Stimulated activated CD4-positive, alpha-beta T cell treated with anti-CD3 and anti-CD28 coated beads, Interleukin-1b, Interleukin-23, amount 100 ng/mL, for 1 hour (primary cell): ENCODE results near the gene NRN1.
"Not testable (repeated sequence)": the region's sequence is repeated elsewhere in the genome, so short reads cannot be mapped to it uniquely, and the experiment has no call there.

Source experiments
- DNase-seq, 2 donors: peaks; one replicate each; pipeline ENCODE4 v3.0.0-alpha.2; 2020; ENCODE audit warnings: low read depth in 2 of 2

Gene NRN1

DNA sequence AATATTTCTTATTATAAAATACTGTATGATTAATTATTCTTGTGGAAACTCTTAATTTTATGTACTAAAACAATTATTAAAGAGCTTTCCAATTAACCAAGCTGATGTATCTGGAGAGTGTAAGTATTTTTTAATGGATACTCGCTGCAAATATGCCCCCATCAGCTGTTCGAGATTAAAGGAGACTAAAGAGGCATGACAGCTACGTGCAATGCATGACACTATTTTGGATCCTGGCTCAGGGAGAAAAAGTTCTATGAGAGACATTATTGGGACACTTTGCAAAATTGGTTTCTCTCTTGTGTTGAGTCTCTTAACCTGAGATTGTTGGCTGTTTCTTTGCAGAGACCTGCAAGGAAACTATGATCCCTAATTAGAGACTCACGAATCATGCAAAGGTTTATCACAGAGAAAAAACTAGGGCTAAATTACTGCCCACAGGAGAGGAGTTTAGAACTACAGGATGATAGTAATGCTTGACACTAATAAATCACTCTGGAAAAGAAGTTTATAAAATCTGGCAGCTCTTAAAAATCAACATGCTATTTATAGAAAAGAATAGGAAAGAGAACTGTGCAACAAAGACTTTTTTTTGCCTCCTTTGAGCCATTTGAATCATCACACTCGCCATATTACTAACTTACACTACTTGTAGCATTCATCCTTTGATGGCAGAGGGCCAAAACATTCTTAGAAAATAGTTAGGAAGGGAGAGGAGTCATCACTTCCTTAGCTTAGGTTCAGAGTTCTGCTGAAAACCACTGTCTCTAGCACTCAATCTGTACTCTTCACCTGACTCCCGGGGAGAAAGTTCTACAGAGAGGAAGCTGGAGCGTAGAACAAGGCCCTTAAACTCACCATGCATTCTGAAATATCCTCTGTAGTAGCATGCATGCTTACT is 25.3 kb downstream of the NRN1 start:
- no peak for DNase-seq

GRCh38 chr6:5979650-5980420 is 26.9 kb downstream of the NRN1 start:
- DNase-seq: no peak

DNA sequence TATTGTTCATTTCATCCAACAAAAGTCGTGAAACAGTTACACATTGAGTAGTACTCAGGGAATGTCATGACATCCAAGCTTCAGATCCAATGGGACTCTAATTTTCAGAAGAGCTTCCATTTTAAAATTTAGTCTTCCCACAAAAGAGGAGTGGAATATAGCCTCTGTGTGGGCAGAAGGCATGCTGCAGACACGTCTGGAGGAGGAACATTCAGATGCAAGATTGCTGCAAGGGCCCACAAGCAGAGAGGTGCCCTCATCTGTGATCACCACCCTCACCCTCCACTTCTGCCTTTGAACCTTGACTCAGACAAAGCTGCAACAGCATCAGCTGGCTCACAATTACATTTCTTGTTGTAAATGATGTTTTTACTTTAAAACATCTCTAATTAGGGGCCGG is 29.9 kb downstream of the NRN1 start:
- DNase-seq: no peak

GRCh38 chr6:5968817-5969734 is 37.6 kb downstream of the NRN1 start:
- DNase-seq: no peak

- DNase-seq: not testable (repeated sequence)
Observed at GRCh38 chr6:5968036-5968435, 38.7 kb downstream of the NRN1 start.

DNA sequence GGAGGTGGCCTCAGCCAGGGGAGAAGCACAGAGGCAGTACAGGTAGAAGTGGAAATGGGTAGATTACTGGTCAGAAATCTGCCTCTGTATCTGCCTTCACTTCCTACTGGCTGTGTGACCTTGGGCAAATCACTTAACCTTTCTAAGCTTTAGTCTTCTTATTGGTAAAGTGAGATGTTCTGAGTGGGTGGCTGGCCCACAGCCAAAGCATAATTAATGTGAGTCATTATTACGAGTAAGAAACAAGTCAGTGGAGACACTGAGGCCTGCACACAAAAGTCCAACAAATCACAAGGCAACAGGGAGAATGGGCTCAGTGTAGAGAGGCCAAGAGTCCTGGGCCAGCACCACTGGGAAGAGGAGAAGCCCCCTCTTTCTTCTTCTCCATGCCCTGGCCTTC is 39.1 kb downstream of the NRN1 start:
- no peak for DNase-seq

DNA sequence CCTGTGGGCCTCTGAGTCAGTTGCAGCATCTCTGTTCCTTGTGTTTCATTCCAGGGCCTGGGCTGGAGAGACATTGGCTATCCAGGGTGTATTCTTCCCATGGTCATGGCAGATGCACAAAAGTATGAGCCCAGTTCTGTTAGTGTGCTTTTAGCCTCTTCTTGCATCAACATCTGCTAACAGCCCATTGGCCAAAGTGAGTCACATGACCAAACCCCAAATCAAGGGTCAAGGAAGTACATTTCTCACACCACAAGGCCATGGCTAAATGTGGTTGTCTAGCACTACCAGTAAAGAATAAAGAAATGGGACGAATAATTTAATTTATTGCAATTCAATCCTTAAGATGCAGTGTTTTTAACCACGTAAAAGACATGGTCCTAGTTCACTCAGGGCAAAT is 43.9 kb downstream of the NRN1 start:
- DNase-seq: no peak

DNA sequence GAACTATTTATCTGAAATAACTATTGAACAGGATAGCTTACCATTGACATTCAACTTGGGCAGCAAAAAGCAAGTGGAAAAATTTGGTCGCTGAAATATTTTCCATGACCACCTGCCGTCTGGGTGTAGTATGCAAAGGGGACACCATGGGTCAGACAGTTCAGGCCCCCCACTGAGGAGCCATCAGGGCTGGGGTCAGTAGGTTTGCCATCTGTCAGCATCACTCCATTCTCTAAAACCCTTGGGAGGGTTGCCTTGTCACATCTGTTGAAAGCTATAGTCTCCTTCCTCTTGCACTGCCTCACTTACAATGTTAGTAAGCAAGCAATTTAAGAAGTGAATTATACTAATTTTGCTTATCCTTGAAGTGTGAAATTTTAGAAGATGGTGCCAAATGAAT is 44.9 kb downstream of the NRN1 start:
- DNase-seq: no peak

GRCh38 chr6:5960456-5960855 is 46.3 kb downstream of the NRN1 start:
- no peak for DNase-seq

GRCh38 chr6:5958921-5959320 is 47.8 kb downstream of the NRN1 start:
- DNase-seq: no peak

DNA sequence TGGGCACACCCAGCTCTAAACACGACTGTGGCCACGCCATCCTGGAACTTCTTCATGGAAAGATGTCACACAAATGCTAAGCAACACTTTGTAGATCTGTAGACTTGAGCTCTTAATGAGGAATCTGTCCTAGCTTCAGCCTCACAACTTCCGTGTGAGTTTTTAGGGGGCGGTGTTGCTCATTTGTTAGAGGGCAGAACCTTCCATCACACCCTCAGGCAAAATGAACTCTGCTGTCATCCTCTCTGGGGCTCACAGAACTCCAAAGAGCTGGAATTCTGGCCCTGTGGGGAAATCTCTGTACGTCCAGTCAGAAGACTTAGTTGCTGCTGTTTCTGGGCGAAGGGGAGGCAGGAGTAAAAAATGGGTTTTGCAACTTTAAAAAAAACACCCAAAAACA is 49.8 kb downstream of the NRN1 start:
- DNase-seq: no peak

- DNase-seq: no peak
Observed at GRCh38 chr6:5950361-5950785, 56.4 kb downstream of the NRN1 start.
